ENCODE data around the gene CALCOCO2. TPM values are rescaled to one million over a fixed set of nuclear protein-coding genes. Genes with fewer than 3 reads are reported as not detected.
"Not testable (repeated sequence)": the region's sequence is repeated elsewhere in the genome, so short reads cannot be mapped to it uniquely, and the experiment has no call there.

CALCOCO2 gene
- total and polyA plus RNA-seq, 4 donors = 23.0 to 64.9 (median 44.0) TPM

DNA sequence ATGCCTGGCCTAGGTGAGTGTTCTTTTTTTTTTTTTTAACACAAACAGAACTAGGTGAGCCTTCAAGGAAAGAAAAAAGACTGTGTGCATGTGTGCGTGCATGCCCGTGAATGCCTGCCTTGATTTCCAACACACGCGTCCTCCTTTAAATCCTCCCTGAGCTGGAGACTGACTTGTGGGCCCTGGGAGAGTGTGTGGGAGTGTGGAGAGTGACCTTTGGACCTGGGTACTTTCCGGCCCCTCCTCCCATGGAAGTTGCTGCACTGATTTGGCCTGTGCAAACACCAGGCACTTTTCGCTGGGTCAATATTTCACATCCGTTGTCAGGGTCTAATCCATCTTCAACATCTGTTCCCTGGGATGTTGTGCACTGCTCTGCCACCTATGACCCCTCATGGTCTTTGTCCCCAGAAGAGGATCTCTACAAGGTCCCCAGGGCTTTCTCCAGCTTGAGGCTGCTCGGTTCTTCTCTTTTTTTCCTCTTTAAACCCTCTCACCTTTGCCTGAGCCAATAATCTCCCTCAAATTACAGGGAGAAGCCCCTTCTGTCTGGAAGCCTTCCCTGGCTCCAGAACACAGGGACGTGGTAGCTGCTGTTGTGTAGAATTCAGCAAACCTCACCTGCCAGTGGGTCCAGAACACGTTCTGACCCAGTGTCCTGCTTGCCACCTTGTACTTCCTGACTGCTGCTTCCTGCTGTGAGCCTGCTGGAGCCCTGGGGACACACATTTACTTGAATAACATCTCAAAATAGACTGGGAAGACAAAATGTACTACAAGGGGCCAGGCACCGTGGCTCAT lies 40.9 kb downstream of the CALCOCO2 start:
- no peak overlapping the region for H3K9ac ChIP-seq (ENCODE audit: low read depth in 1 of 2, low read length in 2 of 2)

DNA sequence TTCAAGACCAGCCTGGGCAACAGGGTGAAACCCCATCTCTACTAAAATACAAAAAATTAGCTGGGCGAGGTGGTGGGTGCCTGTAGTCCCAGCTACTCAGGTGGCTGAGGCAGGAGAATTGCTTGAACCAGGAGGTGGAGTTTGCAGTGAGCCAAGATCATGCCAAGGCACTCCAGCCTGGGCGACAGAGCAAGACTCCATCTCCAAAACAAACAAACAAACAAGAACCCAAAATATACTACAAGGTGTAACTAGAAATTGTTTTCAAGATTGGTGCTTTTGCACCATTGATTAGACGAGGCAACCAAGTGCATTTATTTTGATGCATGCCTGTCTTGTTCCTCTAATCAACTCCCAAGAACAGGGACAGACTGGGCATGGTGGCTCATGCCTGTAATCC lies 41.6 kb downstream of the CALCOCO2 start:
- Histone ChIP-seq H3K27ac (ENCODE audit: low read depth in 1 of 2, low read length in 2 of 2) (peak overlapping the region; percentile 71 to 92), H3K4me1 (ENCODE audit: control insufficient read depth in 4 of 4, insufficient read depth in 4 of 4, low read length in 3 of 4) (peaks cover 10 to 34% (median 18%) of the 10 kb centered on the region in 4 donors)
- H3K9ac ChIP-seq (ENCODE audit: low read depth in 1 of 2, low read length in 2 of 2); H3K27me3 ChIP-seq (ENCODE audit: control insufficient read depth in 4 of 4, insufficient read depth in 4 of 4, low read length in 3 of 4); H3K36me3 ChIP-seq (ENCODE audit: control insufficient read depth in 4 of 4, insufficient read depth in 3 of 4, low read depth in 1 of 4, low read length in 3 of 4); H3K4me3 ChIP-seq (ENCODE audit: low read depth in 1 of 3, low read length in 3 of 3); H3K9me3 ChIP-seq (ENCODE audit: control insufficient read depth in 4 of 4, low read length in 3 of 4); DNase-seq (ENCODE audit: low spot score): not testable (repeated sequence)
- WGBS = 75% methylated on average over 3 of the region's 3 CpGs

More for the DNA sequence above, 40.9 kb downstream of the CALCOCO2 start:
- no peaks in the 10 kb centered on the region for H3K27me3 ChIP-seq (ENCODE audit: control insufficient read depth in 4 of 4, insufficient read depth in 4 of 4, low read length in 3 of 4)
- DNase-seq (ENCODE audit: low spot score) = peak; percentile 68
- TF ChIP-seq EGR1 (IDR thresholded peaks at IDR 0.05; ENCODE audit: low read depth in 2 of 2) (peak; percentile 85 to 89), JUND (IDR thresholded peaks at IDR 0.05) (peak; percentile 62 to 70), HNF4G (IDR thresholded peaks at IDR 0.05) (peak; percentile 97), NR2F2 (IDR thresholded peaks at IDR 0.05) (peak; percentile 98), FOXA2 (IDR thresholded peaks at IDR 0.05) (peak; percentile 83), SP1 (IDR thresholded peaks at IDR 0.05) (peak; percentile 99), TAF1 (conservative IDR thresholded peaks at IDR 0.05) (peak; percentile 24), YY1 (IDR thresholded peaks at IDR 0.05) (peak; percentile 80), RXRA (IDR thresholded peaks at IDR 0.05) (peak; percentile 80 to 89), GABPA (IDR thresholded peaks at IDR 0.05 in 1 of 2, conservative IDR thresholded peaks at IDR 0.05 in 1 of 2) (peak in 1 of 2 donors; percentile 75), RAD21 (IDR thresholded peaks at IDR 0.05) (peak; percentile 51 to 52), FOXA1 (IDR thresholded peaks at IDR 0.05) (peak; percentile 66), HNF4A (conservative IDR thresholded peaks at IDR 0.05) (peak; percentile 98 to 99)
- TF ChIP-seq, protein P1, sequence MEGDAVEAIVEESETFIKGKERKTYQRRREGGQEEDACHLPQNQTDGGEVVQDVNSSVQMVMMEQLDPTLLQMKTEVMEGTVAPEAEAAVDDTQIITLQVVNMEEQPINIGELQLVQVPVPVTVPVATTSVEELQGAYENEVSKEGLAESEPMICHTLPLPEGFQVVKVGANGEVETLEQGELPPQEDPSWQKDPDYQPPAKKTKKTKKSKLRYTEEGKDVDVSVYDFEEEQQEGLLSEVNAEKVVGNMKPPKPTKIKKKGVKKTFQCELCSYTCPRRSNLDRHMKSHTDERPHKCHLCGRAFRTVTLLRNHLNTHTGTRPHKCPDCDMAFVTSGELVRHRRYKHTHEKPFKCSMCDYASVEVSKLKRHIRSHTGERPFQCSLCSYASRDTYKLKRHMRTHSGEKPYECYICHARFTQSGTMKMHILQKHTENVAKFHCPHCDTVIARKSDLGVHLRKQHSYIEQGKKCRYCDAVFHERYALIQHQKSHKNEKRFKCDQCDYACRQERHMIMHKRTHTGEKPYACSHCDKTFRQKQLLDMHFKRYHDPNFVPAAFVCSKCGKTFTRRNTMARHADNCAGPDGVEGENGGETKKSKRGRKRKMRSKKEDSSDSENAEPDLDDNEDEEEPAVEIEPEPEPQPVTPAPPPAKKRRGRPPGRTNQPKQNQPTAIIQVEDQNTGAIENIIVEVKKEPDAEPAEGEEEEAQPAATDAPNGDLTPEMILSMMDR (IDR thresholded peaks at IDR 0.05; ENCODE audit: low read depth, low read length, missing input control) = no peak
- TF ChIP-seq, protein P2, sequence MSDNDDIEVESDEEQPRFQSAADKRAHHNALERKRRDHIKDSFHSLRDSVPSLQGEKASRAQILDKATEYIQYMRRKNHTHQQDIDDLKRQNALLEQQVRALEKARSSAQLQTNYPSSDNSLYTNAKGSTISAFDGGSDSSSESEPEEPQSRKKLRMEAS (IDR thresholded peaks at IDR 0.05) = peak; percentile 88
- TF ChIP-seq, protein P3, sequence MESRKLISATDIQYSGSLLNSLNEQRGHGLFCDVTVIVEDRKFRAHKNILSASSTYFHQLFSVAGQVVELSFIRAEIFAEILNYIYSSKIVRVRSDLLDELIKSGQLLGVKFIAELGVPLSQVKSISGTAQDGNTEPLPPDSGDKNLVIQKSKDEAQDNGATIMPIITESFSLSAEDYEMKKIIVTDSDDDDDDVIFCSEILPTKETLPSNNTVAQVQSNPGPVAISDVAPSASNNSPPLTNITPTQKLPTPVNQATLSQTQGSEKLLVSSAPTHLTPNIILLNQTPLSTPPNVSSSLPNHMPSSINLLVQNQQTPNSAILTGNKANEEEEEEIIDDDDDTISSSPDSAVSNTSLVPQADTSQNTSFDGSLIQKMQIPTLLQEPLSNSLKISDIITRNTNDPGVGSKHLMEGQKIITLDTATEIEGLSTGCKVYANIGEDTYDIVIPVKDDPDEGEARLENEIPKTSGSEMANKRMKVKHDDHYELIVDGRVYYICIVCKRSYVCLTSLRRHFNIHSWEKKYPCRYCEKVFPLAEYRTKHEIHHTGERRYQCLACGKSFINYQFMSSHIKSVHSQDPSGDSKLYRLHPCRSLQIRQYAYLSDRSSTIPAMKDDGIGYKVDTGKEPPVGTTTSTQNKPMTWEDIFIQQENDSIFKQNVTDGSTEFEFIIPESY (IDR thresholded peaks at IDR 0.05) = peak; percentile 82
- TF ChIP-seq, protein P4, sequence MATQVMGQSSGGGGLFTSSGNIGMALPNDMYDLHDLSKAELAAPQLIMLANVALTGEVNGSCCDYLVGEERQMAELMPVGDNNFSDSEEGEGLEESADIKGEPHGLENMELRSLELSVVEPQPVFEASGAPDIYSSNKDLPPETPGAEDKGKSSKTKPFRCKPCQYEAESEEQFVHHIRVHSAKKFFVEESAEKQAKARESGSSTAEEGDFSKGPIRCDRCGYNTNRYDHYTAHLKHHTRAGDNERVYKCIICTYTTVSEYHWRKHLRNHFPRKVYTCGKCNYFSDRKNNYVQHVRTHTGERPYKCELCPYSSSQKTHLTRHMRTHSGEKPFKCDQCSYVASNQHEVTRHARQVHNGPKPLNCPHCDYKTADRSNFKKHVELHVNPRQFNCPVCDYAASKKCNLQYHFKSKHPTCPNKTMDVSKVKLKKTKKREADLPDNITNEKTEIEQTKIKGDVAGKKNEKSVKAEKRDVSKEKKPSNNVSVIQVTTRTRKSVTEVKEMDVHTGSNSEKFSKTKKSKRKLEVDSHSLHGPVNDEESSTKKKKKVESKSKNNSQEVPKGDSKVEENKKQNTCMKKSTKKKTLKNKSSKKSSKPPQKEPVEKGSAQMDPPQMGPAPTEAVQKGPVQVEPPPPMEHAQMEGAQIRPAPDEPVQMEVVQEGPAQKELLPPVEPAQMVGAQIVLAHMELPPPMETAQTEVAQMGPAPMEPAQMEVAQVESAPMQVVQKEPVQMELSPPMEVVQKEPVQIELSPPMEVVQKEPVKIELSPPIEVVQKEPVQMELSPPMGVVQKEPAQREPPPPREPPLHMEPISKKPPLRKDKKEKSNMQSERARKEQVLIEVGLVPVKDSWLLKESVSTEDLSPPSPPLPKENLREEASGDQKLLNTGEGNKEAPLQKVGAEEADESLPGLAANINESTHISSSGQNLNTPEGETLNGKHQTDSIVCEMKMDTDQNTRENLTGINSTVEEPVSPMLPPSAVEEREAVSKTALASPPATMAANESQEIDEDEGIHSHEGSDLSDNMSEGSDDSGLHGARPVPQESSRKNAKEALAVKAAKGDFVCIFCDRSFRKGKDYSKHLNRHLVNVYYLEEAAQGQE (IDR thresholded peaks at IDR 0.05) = peak; percentile 82
- TF ChIP-seq, protein P5, sequence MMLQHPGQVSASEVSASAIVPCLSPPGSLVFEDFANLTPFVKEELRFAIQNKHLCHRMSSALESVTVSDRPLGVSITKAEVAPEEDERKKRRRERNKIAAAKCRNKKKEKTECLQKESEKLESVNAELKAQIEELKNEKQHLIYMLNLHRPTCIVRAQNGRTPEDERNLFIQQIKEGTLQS (IDR thresholded peaks at IDR 0.05) = peak; percentile 23
- H3K9me3 ChIP-seq (ENCODE audit: control insufficient read depth in 4 of 4, low read length in 3 of 4) = no peaks in the 10 kb centered on the region
- no peaks in the 10 kb centered on the region for H3K36me3 ChIP-seq (ENCODE audit: control insufficient read depth in 4 of 4, insufficient read depth in 3 of 4, low read depth in 1 of 4, low read length in 3 of 4)
- peak overlapping the region; percentile 71 to 92 for H3K27ac ChIP-seq (ENCODE audit: low read depth in 1 of 2, low read length in 2 of 2)
- peaks cover 10 to 34% (median 18%) of the 10 kb centered on the region in 4 donors for H3K4me1 ChIP-seq (ENCODE audit: control insufficient read depth in 4 of 4, insufficient read depth in 4 of 4, low read length in 3 of 4)
- WGBS = 13% methylated on average over 11 of the region's 11 CpGs
- no peak overlapping the region for H3K4me3 ChIP-seq (ENCODE audit: low read depth in 1 of 3, low read length in 3 of 3)

All from liver (tissue), 9 donors.